HEK293 (cell line): Measurements from ENCODE around the gene CTRB1.
A peak's percentile ranks its signal among the peaks of the same experiment; 100 is the strongest.

Experiments
- CTCF ChIA-PET: fragments of 350-600 bp; formaldehyde crosslinking; extraction: SDS; loops from one replicate; lab custom pipeline; 2021; ENCODE audit warnings: antibody characterized with exemption; lab: Yijun Ruan, JAX
- POLR2A ChIA-PET: fragments of 300-600 bp; formaldehyde crosslinking; extraction: SDS; loops from one replicate; lab custom pipeline; 2020; ENCODE audit warnings: antibody characterized with exemption, inconsistent platforms; lab: Yijun Ruan, JAX
- H3K27ac ChIP-seq: fragments of 200-500 bp; sonication (Bioruptor generic); 2 replicates; pipeline ENCODE4 v1.5.1; 2014; ENCODE audit warnings: low read depth, low read length, control low read depth, inconsistent platforms; ENCODE audit errors: extremely low read depth
- H3K36me3 ChIP-seq, 2 experiments: fragments of 200-500 bp in 1 of 2; sonication (Bioruptor generic) in 1 of 2; 1 replicate in 1 of 2; 2 replicates in 1 of 2; pipeline ENCODE4 v1.5.1; 2014 to 2017; ENCODE audit warnings: inconsistent platforms in 2 of 2, low read length in 2 of 2; ENCODE audit not compliant: control insufficient read depth in 2 of 2, insufficient read depth in 1 of 2
- H3K4me1 ChIP-seq: fragments of 200-500 bp; sonication (Bioruptor generic); 2 replicates; pipeline ENCODE4 v1.5.1; 2014; ENCODE audit warnings: mild to moderate bottlenecking, low read length, inconsistent platforms; ENCODE audit not compliant: control insufficient read depth, insufficient read depth
- H3K4me3 ChIP-seq: 2 replicates; pipeline ENCODE4 v1.5.1; 2011; ENCODE audit warnings: low read depth, mild to moderate bottlenecking, control low read depth, low read length, moderate library complexity
- H3K9me3 ChIP-seq: fragments of 200-500 bp; sonication (Bioruptor generic); 2 replicates; pipeline ENCODE4 v1.5.1; 2014; ENCODE audit warnings: low read depth, low read length, inconsistent platforms; ENCODE audit not compliant: control insufficient read depth, insufficient read depth
- EGR2 ChIP-seq: fragments of 450-650 bp; formaldehyde crosslinking; IDR thresholded peaks from 2 replicates; pipeline ENCODE4 v1.5.1; 2016; ENCODE audit warnings: low read depth, missing biosample characterization, missing genetic modification characterization
- HOXC10 ChIP-seq: sonication (generic); formaldehyde crosslinking; IDR thresholded peaks from 2 replicates; pipeline ENCODE4 v1.8.1; 2023; ENCODE audit warnings: mild to moderate bottlenecking, missing genetic modification reagents
- MYNN ChIP-seq: fragments of 450-650 bp; formaldehyde crosslinking; IDR thresholded peaks from 2 replicates; pipeline ENCODE4 v1.5.1; 2016; ENCODE audit warnings: missing biosample characterization, missing genetic modification characterization, borderline replicate concordance
- ZBTB7A ChIP-seq: fragments of 450-650 bp; formaldehyde crosslinking; IDR thresholded peaks from 2 replicates; pipeline ENCODE4 v1.5.1; 2016; ENCODE audit warnings: low read depth, missing biosample characterization, missing genetic modification characterization
- ZFHX2 ChIP-seq: fragments of 450-650 bp; formaldehyde crosslinking; conservative IDR thresholded peaks from 2 replicates; pipeline ENCODE4 v1.5.1; 2016; ENCODE audit warnings: missing biosample characterization, missing genetic modification characterization
- ZIC2 ChIP-seq: fragments of 450-650 bp; formaldehyde crosslinking; IDR thresholded peaks from 2 replicates; pipeline ENCODE4 v1.5.1; 2016; ENCODE audit warnings: missing biosample characterization, missing genetic modification characterization
- ZNF121 ChIP-seq: fragments of 450-650 bp; formaldehyde crosslinking; IDR thresholded peaks from 2 replicates; pipeline ENCODE4 v1.5.1; 2016; ENCODE audit warnings: missing biosample characterization, missing genetic modification characterization
- ZNF140 ChIP-seq: fragments of 450-650 bp; formaldehyde crosslinking; IDR thresholded peaks from 2 replicates; pipeline ENCODE4 v1.5.1; 2016; ENCODE audit warnings: missing biosample characterization, missing genetic modification characterization
- ZNF223 ChIP-seq: fragments of 450-650 bp; formaldehyde crosslinking; IDR thresholded peaks from 2 replicates; pipeline ENCODE4 v1.5.1; 2016; ENCODE audit warnings: missing biosample characterization, missing genetic modification characterization
- ZNF544 ChIP-seq: fragments of 450-650 bp; formaldehyde crosslinking; IDR thresholded peaks from 2 replicates; pipeline ENCODE4 v1.5.0; 2017; ENCODE audit warnings: missing biosample characterization, missing genetic modification characterization
- ZNF548 ChIP-seq: fragments of 450-650 bp; formaldehyde crosslinking; IDR thresholded peaks from 2 replicates; pipeline ENCODE4 v1.5.1; 2016; ENCODE audit warnings: missing biosample characterization, missing genetic modification characterization
- ZNF555 ChIP-seq: fragments of 450-650 bp; formaldehyde crosslinking; conservative IDR thresholded peaks from 2 replicates; pipeline ENCODE4 v1.5.1; 2017; ENCODE audit warnings: missing biosample characterization, mild to moderate bottlenecking, missing genetic modification characterization, inconsistent platforms
- ZNF626 ChIP-seq: fragments of 450-650 bp; sonication (Bioruptor Pico); formaldehyde crosslinking; IDR thresholded peaks from 2 replicates; pipeline ENCODE4 v1.5.1; 2018; ENCODE audit warnings: missing biosample characterization, missing genetic modification characterization, inconsistent platforms
- ZNF830 ChIP-seq: fragments of 450-650 bp; IDR thresholded peaks from 2 replicates; pipeline ENCODE4 v1.5.0; 2018; ENCODE audit warnings: missing biosample characterization, missing genetic modification characterization, low read depth, mild to moderate bottlenecking, moderate library complexity
- TF ChIP-seq, protein P1 (sequence below): fragments of 450-650 bp; formaldehyde crosslinking; IDR thresholded peaks from 2 replicates; pipeline ENCODE4; 2016; ENCODE audit warnings: missing biosample characterization, missing genetic modification characterization
- TF ChIP-seq, protein P2 (sequence below): fragments of 450-650 bp; formaldehyde crosslinking; IDR thresholded peaks from 2 replicates; pipeline ENCODE4 v1.5.1; 2016; ENCODE audit warnings: missing biosample characterization, missing genetic modification characterization
- TF ChIP-seq, protein P3 (sequence below): fragments of 450-650 bp; formaldehyde crosslinking; IDR thresholded peaks from 2 replicates; pipeline ENCODE4 v1.5.1; 2016; ENCODE audit warnings: missing biosample characterization, missing genetic modification characterization, borderline replicate concordance
- TF ChIP-seq, protein P4 (sequence below): fragments of 450-650 bp; formaldehyde crosslinking; IDR thresholded peaks from 2 replicates; pipeline ENCODE4 v1.5.1; 2016; ENCODE audit warnings: missing biosample characterization, missing genetic modification characterization
- TF ChIP-seq, protein P5 (sequence below): fragments of 450-650 bp; formaldehyde crosslinking; IDR thresholded peaks from 2 replicates; pipeline ENCODE4 v1.5.1; 2017; ENCODE audit warnings: missing biosample characterization, missing genetic modification characterization

The CTRB1 gene

DNA sequence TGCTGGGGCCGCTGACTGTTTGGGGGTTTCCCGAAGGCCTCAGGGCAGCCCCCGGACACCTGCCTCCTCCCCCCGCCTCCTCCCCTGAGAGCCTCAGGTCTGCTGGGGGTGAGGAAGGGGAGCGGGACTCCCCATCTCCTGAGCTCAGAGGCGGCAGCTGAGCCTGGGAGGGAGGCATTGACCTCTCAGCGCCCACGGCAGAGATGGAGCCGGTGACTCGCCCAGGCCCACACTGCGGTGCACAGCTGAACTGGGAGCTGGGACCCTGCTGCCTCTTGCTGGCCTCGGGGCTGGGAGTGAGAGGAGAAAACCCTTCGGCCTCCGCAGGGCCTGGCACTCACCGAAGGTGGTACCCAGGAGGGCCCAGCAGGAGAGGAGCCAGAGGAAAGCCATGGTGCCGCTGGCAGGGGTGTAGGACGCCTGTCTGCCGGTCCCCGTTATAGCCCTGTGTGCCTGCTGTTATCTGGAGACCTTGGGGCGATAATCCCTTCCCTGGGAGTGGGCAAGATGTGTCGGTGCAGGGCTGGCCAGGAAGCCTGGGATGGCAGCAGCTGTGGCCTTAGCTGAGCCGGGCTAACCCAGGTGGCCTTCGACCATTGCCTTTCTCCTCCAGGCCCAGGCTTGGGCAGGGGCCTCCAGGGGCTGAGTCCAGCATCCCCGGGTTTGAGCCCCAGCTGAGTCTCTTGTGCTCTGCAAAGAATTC, 11.9 kb upstream of the CTRB1 start, which contains the start of gene CTRB2:
Gene CTRB2, minus strand, starts transcription at position 413 of the 703 bp plus-strand sequence. Its CDS starts 20 bp downstream, at position 393.
- ChIA-PET POLR2A (no interaction called here), CTCF (interaction anchor here (0.8 kb wide), 1 partner anchor 17 kb away, joined by 3 read pairs; no protein-coding TSS in a partner anchor)
- H3K36me3 ChIP-seq = no peaks in the 10 kb centered on the region
- no peak within 1 kb of the TSS for H3K27ac ChIP-seq
- H3K9me3 ChIP-seq = no peaks in the 10 kb centered on the region
- TF ChIP-seq, protein P1, sequence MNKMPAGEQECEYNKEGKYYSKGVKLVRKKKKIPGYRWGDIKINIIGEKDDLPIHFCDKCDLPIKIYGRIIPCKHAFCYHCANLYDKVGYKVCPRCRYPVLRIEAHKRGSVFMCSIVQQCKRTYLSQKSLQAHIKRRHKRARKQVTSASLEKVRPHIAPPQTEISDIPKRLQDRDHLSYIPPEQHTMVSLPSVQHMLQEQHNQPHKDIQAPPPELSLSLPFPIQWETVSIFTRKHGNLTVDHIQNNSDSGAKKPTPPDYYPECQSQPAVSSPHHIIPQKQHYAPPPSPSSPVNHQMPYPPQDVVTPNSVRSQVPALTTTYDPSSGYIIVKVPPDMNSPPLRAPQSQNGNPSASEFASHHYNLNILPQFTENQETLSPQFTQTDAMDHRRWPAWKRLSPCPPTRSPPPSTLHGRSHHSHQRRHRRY (tag by site-specific recombination) = no peak
- TF ChIP-seq ZNF121 (tag by site-specific recombination) (no peak), ZNF555 (tag by site-specific recombination) (no peak), ZIC2 (tag by site-specific recombination) (peak; percentile 20; the same call in 1 of the 2 replicates), ZFHX2 (peak; percentile 78), ZNF140 (tag by site-specific recombination) (no peak), MYNN (tag by site-specific recombination) (no peak), EGR2 (peak; percentile 64), ZNF626 (tag by site-specific recombination) (no peak), HOXC10 (CRISPR knock-in tag) (no peak)
- TF ChIP-seq, protein P2, sequence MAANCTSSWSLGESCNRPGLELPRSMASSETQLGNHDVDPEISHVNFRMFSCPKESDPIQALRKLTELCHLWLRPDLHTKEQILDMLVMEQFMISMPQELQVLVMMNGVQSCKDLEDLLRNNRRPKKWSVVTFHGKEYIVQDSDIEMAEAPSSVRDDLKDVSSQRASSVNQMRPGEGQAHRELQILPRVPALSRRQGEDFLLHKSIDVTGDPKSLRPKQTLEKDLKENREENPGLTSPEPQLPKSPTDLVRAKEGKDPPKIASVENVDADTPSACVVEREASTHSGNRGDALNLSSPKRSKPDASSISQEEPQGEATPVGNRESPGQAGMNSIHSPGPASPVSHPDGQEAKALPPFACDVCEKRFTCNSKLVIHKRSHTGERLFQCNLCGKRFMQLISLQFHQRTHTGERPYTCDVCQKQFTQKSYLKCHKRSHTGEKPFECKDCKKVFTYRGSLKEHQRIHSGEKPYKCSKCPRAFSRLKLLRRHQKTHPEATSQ (tag by site-specific recombination) = no peak
- H3K4me3 ChIP-seq = no peak within 1 kb of the TSS
- no peaks in the 10 kb centered on the region for H3K4me1 ChIP-seq

DNA sequence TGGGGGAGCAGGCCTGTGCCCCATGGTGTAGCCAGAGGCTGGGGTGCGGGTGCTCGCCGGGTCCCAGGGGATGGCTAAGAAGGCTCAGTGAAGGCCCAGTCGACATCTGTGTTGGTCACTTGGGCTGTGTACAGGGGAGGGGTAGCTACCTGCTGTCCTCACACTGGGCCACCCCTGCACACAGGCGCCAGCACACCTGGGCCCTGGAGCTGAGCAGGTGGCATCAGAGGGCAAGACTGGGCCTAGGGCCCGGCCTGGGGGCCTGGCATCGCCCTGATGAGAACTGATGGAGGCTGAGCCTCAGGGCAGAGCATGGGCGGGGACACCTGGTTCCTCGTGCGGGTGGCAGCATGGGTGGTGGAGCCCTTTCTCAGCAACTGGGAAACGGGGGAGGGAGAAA, 11.0 kb upstream of the CTRB1 start:
- no peak overlapping the region for H3K27ac ChIP-seq
- TF ChIP-seq, protein P3, sequence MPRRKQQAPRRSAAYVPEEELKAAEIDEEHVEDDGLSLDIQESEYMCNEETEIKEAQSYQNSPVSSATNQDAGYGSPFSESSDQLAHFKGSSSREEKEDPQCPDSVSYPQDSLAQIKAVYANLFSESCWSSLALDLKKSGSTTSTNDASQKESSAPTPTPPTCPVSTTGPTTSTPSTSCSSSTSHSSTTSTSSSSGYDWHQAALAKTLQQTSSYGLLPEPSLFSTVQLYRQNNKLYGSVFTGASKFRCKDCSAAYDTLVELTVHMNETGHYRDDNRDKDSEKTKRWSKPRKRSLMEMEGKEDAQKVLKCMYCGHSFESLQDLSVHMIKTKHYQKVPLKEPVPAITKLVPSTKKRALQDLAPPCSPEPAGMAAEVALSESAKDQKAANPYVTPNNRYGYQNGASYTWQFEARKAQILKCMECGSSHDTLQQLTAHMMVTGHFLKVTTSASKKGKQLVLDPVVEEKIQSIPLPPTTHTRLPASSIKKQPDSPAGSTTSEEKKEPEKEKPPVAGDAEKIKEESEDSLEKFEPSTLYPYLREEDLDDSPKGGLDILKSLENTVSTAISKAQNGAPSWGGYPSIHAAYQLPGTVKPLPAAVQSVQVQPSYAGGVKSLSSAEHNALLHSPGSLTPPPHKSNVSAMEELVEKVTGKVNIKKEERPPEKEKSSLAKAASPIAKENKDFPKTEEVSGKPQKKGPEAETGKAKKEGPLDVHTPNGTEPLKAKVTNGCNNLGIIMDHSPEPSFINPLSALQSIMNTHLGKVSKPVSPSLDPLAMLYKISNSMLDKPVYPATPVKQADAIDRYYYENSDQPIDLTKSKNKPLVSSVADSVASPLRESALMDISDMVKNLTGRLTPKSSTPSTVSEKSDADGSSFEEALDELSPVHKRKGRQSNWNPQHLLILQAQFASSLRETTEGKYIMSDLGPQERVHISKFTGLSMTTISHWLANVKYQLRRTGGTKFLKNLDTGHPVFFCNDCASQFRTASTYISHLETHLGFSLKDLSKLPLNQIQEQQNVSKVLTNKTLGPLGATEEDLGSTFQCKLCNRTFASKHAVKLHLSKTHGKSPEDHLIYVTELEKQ (tag by site-specific recombination) = no peak
- TF ChIP-seq ZNF548 (tag by site-specific recombination) = no peak
- TF ChIP-seq ZBTB7A (tag by site-specific recombination) = no peak
- TF ChIP-seq, protein P4, sequence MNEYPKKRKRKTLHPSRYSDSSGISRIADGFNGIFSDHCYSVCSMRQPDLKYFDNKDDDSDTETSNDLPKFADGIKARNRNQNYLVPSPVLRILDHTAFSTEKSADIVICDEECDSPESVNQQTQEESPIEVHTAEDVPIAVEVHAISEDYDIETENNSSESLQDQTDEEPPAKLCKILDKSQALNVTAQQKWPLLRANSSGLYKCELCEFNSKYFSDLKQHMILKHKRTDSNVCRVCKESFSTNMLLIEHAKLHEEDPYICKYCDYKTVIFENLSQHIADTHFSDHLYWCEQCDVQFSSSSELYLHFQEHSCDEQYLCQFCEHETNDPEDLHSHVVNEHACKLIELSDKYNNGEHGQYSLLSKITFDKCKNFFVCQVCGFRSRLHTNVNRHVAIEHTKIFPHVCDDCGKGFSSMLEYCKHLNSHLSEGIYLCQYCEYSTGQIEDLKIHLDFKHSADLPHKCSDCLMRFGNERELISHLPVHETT (tag by site-specific recombination) = no peak
- TF ChIP-seq ZNF544 (tag by site-specific recombination) = no peak
- TF ChIP-seq ZNF830 (tag by site-specific recombination) = no peak
- TF ChIP-seq ZNF223 (tag by site-specific recombination) = no peak
- TF ChIP-seq, protein P5, sequence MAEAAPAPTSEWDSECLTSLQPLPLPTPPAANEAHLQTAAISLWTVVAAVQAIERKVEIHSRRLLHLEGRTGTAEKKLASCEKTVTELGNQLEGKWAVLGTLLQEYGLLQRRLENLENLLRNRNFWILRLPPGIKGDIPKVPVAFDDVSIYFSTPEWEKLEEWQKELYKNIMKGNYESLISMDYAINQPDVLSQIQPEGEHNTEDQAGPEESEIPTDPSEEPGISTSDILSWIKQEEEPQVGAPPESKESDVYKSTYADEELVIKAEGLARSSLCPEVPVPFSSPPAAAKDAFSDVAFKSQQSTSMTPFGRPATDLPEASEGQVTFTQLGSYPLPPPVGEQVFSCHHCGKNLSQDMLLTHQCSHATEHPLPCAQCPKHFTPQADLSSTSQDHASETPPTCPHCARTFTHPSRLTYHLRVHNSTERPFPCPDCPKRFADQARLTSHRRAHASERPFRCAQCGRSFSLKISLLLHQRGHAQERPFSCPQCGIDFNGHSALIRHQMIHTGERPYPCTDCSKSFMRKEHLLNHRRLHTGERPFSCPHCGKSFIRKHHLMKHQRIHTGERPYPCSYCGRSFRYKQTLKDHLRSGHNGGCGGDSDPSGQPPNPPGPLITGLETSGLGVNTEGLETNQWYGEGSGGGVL = no peak
- POLR2A ChIA-PET = interaction anchor here (0.9 kb wide), 1 partner anchor 17 kb away, joined by 3 read pairs; no protein-coding TSS in a partner anchor
- no peaks in the 10 kb centered on the region for H3K4me1 ChIP-seq
- H3K9me3 ChIP-seq = no peaks in the 10 kb centered on the region
- H3K36me3 ChIP-seq = no peaks in the 10 kb centered on the region
- CTCF ChIA-PET = no interaction called here
- no peak overlapping the region for H3K4me3 ChIP-seq
